Measurements from ENCODE around the gene CIT.

Gene CIT

GRCh38 chr12:119802472-119802871, 74.6 kb downstream of the CIT start:
- Histone ChIP-seq H3K9me3 (ENCODE audit: control insufficient read depth, insufficient read depth, low read depth, low read length) (no peaks in the 10 kb centered on the region), H3K4me1 (ENCODE audit: control insufficient read depth, insufficient read depth, low read length) (no peaks in the 10 kb centered on the region), H3K27ac (ENCODE audit: extremely low read depth, low read depth, low read length) (no peak overlapping the region), H3K36me3 (ENCODE audit: control insufficient read depth in 2 of 2, insufficient read depth in 1 of 2, low read length in 2 of 2) (peaks cover 0 to 33% of the 10 kb centered on the region in 2 experiments; a peak in 1 of 3 replicates), H3K4me3 (ENCODE audit: low read depth, low read length) (no peak overlapping the region)
- no peak for TF ChIP-seq ZNF423 (tag by site-specific recombination; IDR thresholded peaks at IDR 0.05)
- ChIA-PET CTCF (interaction anchor here (0.5 to 4.5 kb wide), 4 partner anchors 8 to 427 kb away, joined by 3 to 28 read pairs (median 4); partner anchors contain the start of gene CIT), POLR2A (no interaction called here)

GRCh38 chr12:119797090-119797489, 80.0 kb downstream of the CIT start:
- no peaks in the 10 kb centered on the region for H3K4me1 ChIP-seq (ENCODE audit: control insufficient read depth, insufficient read depth, low read length)
- no peak for TF ChIP-seq ZNF280D (tag by site-specific recombination; IDR thresholded peaks at IDR 0.05)
- no peak for TF ChIP-seq PRDM2 (tag by site-specific recombination; IDR thresholded peaks at IDR 0.05; ENCODE audit: borderline replicate concordance)
- no peak for TF ChIP-seq ZNF175 (tag by site-specific recombination; IDR thresholded peaks at IDR 0.05)
- no peak for TF ChIP-seq ZNF843 (tag by site-specific recombination; IDR thresholded peaks at IDR 0.05)
- TF ChIP-seq ZNF692 (tag by site-specific recombination; IDR thresholded peaks at IDR 0.05), result no peak
- H3K27ac ChIP-seq (ENCODE audit: extremely low read depth, low read depth, low read length), result no peak overlapping the region
- H3K36me3 ChIP-seq (ENCODE audit: control insufficient read depth in 2 of 2, insufficient read depth in 1 of 2, low read length in 2 of 2), result peaks cover 0 to 51% of the 10 kb centered on the region in 2 experiments; a peak in 1 of 3 replicates
- no peaks in the 10 kb centered on the region for H3K9me3 ChIP-seq (ENCODE audit: control insufficient read depth, insufficient read depth, low read depth, low read length)
- ChIA-PET POLR2A (no interaction called here), CTCF (interaction anchor here (1.7 kb wide), 1 partner anchor 8 kb away, joined by 4 read pairs; no protein-coding TSS in a partner anchor)
- H3K4me3 ChIP-seq (ENCODE audit: low read depth, low read length), result no peak overlapping the region

- Histone ChIP-seq H3K9me3 (ENCODE audit: control insufficient read depth, insufficient read depth, low read depth, low read length) (no peaks in the 10 kb centered on the region), H3K4me3 (ENCODE audit: low read depth, low read length) (no peak overlapping the region), H3K36me3 (ENCODE audit: control insufficient read depth in 2 of 2, insufficient read depth in 1 of 2, low read length in 2 of 2) (peaks cover 0 to 44% of the 10 kb centered on the region in 2 experiments; a peak in 1 of 3 replicates), H3K4me1 (ENCODE audit: control insufficient read depth, insufficient read depth, low read length) (no peaks in the 10 kb centered on the region), H3K27ac (ENCODE audit: extremely low read depth, low read depth, low read length) (no peak overlapping the region)
- ChIA-PET POLR2A (no interaction called here), CTCF (interaction anchor here (0.6 to 1.7 kb wide), 2 partner anchors 9 to 14 kb away, joined by 3 to 4 read pairs; no protein-coding TSS in a partner anchor)
- TF ChIP-seq ZXDB (tag by site-specific recombination; IDR thresholded peaks at IDR 0.05) (no peak), ZFP3 (tag by site-specific recombination; IDR thresholded peaks at IDR 0.05; ENCODE audit: low read depth) (no peak), WT1 (tag by site-specific recombination; IDR thresholded peaks at IDR 0.05) (no peak), ZNF26 (tag by site-specific recombination; IDR thresholded peaks at IDR 0.05) (no peak), KLF7 (tag by site-specific recombination; IDR thresholded peaks at IDR 0.05; ENCODE audit: borderline replicate concordance) (no peak), ZNF658 (tag by site-specific recombination; IDR thresholded peaks at IDR 0.05) (no peak), ZNF664 (tag by site-specific recombination; IDR thresholded peaks at IDR 0.05) (no peak), ZNF514 (tag by site-specific recombination; IDR thresholded peaks at IDR 0.05) (no peak), ZNF366 (tag by site-specific recombination; conservative IDR thresholded peaks at IDR 0.05) (no peak), ZBTB26 (tag by site-specific recombination; optimal IDR thresholded peaks at IDR 0.05) (no peak), REPIN1 (tag by site-specific recombination; IDR thresholded peaks at IDR 0.05; ENCODE audit: low read depth) (no peak)
These were observed 80.8 kb downstream of the CIT start for GRCh38 chr12:119796292-119796691.
